ENCODE results near the gene SPAG9. TPM values are rescaled to one million over a fixed set of nuclear protein-coding genes. Genes with fewer than 3 reads are reported as not detected.

The SPAG9 gene
- total and polyA plus RNA-seq, 12 donors, result 20.7 to 65.8 (median 51.6) TPM

- no peak for TF ChIP-seq CTCF (IDR thresholded peaks at IDR 0.05)
- peaks cover 0 to 92% (median 9%) of the 10 kb centered on the region in 9 donors for H3K36me3 ChIP-seq
- WGBS, 2 donors, result 96% methylated on average over 4 of the region's 4 CpGs
Measured at GRCh38 chr17:51012538-51012937, 108.1 kb downstream of the SPAG9 start.

GRCh38 chr17:51010173-51010675, 110.4 kb downstream of the SPAG9 start:
- intact Hi-C loops (cut with DNase I), result loop anchor here in 1 of 10 donors (10.0 kb wide), 1 partner anchor 125 kb away; no protein-coding TSS in a partner anchor
- ATAC-seq, result no peak
- H3K36me3 ChIP-seq, result peaks cover 0 to 92% (median 25%) of the 10 kb centered on the region in 9 donors
- H3K27me3 ChIP-seq, result no peaks in the 10 kb centered on the region
- no peak for TF ChIP-seq CTCF (IDR thresholded peaks at IDR 0.05)
- H3K27ac ChIP-seq, result no peak overlapping the region
- no peak for DNase-seq
- H3K4me1 ChIP-seq, result peaks cover 0 to 10% (median 0%) of the 10 kb centered on the region in 9 donors
- H3K9me3 ChIP-seq, result no peaks in the 10 kb centered on the region
- no peak overlapping the region for H3K4me3 ChIP-seq
- WGBS, 2 donors, result 80 to 90% methylated on average over 1 of the region's 1 CpG

More at GRCh38 chr17:51012538-51012937, 108.1 kb downstream of the SPAG9 start:
- intact Hi-C loops (cut with DNase I), result loop anchor here in 1 of 10 donors (10.0 kb wide), 1 partner anchor 122 kb away; no protein-coding TSS in a partner anchor
- H3K27me3 ChIP-seq, result no peaks in the 10 kb centered on the region
- H3K4me1 ChIP-seq, result peaks cover 0 to 9% (median 0%) of the 10 kb centered on the region in 9 donors
- no peak for DNase-seq
- no peak overlapping the region for H3K27ac ChIP-seq
- ATAC-seq, result no peak
- H3K4me3 ChIP-seq, result no peak overlapping the region
- no peaks in the 10 kb centered on the region for H3K9me3 ChIP-seq

GRCh38 chr17:51006601-51007000, 114.1 kb downstream of the SPAG9 start:
- Histone ChIP-seq H3K9me3 (no peaks in the 10 kb centered on the region), H3K27me3 (no peaks in the 10 kb centered on the region), H3K4me3 (no peak overlapping the region), H3K27ac (no peak overlapping the region), H3K4me1 (peaks cover 0 to 5% (median 0%) of the 10 kb centered on the region in 9 donors), H3K36me3 (peaks cover 0 to 98% (median 17%) of the 10 kb centered on the region in 9 donors)
- ATAC-seq, result no peak
- intact Hi-C loops (cut with DNase I), result loop anchor here in 2 of 10 donors (10.0 kb wide), 1 partner anchor 48 kb away; no protein-coding TSS in a partner anchor
- WGBS, 2 donors, result 96 to 97% methylated on average over 1 of the region's 1 CpG
- DNase-seq, result no peak
- TF ChIP-seq CTCF (IDR thresholded peaks at IDR 0.05), result no peak

- 88% methylated on average over 2 of the region's 2 CpGs for WGBS, 2 donors
- H3K4me1 ChIP-seq, result peaks cover 0 to 5% (median 0%) of the 10 kb centered on the region in 9 donors
- H3K36me3 ChIP-seq, result peaks cover 0 to 98% (median 17%) of the 10 kb centered on the region in 9 donors
- intact Hi-C loops (cut with DNase I), result loop anchor here in 2 of 10 donors (10.0 kb wide), 1 partner anchor 49 kb away; no protein-coding TSS in a partner anchor
- TF ChIP-seq CTCF (IDR thresholded peaks at IDR 0.05), result no peak
- H3K4me3 ChIP-seq, result no peak overlapping the region
- H3K27me3 ChIP-seq, result no peaks in the 10 kb centered on the region
- H3K27ac ChIP-seq, result no peak overlapping the region
- DNase-seq, result no peak
- no peaks in the 10 kb centered on the region for H3K9me3 ChIP-seq
- no peak for ATAC-seq
Measured at GRCh38 chr17:51005768-51006167, 114.9 kb downstream of the SPAG9 start.
